GM19372 (cell line): ENCODE measurements around the gene HYAL1.

ENCODE experiments used
- ATAC-seq: cut with Tn5 transposase; IDR thresholded peaks from one replicate; pipeline ENCODE4 v1.9.1; 2021; ENCODE audit warnings: mild to moderate bottlenecking, low read depth, moderate library complexity; ENCODE audit not compliant: unreplicated experiment

The HYAL1 gene

GRCh38 chr3:50303013-50303815 is at the start of gene HYAL1:
Gene HYAL1 (minus strand): TSS chr3:50303574. CDS start chr3:50302956, 618 bp downstream.
- no peak for ATAC-seq

- ATAC-seq, result no peak
Measured at GRCh38 chr3:50352781-50353180, 49.4 kb upstream of the HYAL1 start.

DNA sequence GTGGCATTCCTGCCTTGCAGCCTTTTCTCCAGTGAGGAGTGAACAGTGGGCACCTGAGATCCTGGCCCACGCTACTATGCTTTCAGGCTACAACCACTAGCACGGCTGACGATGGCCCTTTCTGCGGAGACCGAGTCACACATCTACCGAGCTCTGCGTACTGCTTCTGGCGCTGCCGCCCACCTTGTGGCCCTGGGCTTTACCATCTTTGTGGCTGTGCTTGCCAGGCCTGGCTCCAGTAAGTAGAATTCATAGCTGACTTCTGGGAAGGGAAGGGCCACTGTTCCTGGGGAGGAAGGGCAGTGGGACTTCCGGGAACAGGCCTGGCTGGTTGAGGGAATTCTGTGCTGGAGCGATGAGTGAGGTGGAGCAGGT is 47.9 kb upstream of the HYAL1 start:
- no peak for ATAC-seq

DNA sequence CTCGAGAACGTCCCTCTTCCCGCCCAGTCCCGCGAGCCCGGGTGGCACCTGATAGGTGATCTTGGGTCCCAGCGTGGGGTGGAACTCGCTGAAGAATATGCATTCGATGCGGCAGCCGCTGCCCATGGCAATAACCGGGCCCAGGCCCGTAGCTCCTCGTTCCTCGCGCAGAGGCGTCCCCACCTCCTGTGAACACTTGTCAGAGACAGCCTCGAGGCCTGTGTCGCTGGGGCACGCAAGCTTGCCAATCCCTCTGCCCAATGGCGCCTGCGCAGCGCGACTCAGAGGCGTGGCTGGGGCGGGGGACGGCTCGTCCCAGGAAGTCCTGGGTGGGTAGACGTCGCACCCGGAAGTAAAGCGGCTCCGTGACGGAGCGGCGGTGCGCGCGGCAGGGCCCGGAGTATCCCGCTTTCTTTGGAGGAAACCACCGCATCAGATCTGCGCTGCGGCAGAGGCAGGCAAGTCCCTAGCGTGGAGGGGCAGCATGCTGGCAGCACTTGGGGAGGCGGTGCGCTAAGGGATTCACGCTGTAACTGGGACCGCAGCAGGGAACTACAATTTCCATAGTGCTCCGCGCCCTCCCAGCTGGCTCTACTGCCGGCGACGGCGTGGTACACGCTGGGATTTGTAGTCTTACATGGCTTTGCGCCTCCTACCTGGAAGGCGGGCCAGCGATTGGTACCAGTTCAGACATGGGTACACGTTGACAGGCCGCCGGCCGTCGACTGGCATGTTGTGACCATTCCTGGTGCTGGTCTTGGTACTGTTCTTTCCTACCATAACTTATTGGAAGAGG is 47.4 kb upstream of the HYAL1 start, which contains the start of the genes CYB561D2 and NPRL2:
Gene CYB561D2, plus strand, starts transcription at position 336 of the 796 bp plus-strand sequence. CDS start 572 bp downstream, outside the sequence.
Gene NPRL2, minus strand, starts transcription at position 249 of the 796 bp plus-strand sequence. Its CDS starts 123 bp downstream, at position 126.
- peak; percentile 84 for ATAC-seq

- ATAC-seq, result no peak
Measured at GRCh38 chr3:50350213-50350526, 46.8 kb upstream of the HYAL1 start.

DNA sequence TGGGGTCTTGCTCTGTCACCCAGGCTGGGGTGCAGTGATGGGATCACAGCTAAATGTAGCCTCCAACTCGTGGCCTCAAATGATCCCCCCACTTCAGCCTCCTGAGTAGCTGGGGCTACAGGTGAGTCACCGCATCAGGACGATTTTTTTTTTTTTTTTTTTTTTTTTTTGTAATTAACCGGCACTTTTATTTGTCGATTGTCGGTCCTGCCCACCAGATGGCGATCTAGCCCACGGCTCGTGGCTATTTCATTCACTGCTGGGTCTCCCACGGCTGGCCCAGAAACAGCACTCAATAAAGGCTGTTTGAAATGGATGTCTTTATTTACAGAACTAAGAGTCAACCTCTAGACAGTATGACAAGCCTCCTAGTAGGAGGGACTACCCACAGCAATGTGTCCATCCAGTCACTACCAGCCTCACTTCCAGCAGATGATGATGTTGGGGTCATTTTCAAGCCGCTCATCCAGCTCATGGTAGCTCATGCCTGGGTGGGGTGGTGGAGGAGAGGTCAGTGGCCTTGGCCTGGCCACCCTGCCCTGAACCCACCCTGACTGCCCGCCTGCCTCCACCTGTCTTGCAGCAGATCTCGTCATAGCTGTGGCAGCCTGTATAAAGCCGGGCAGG is 43.9 kb upstream of the HYAL1 start:
- no peak for ATAC-seq

GRCh38 chr3:50345586-50346234 is 42.3 kb upstream of the HYAL1 start, which contains the start of gene ZMYND10:
Gene ZMYND10 (minus strand): TSS chr3:50345732. CDS start chr3:50345579, 153 bp downstream.
- ATAC-seq, result no peak

- ATAC-seq, result no peak
Measured at GRCh38 chr3:50345008-50345407, 41.6 kb upstream of the HYAL1 start.

GRCh38 chr3:50342813-50343633 is 39.6 kb upstream of the HYAL1 start:
- no peak for ATAC-seq

- no peak for ATAC-seq
Measured at GRCh38 chr3:50341996-50342650, 38.7 kb upstream of the HYAL1 start.

DNA sequence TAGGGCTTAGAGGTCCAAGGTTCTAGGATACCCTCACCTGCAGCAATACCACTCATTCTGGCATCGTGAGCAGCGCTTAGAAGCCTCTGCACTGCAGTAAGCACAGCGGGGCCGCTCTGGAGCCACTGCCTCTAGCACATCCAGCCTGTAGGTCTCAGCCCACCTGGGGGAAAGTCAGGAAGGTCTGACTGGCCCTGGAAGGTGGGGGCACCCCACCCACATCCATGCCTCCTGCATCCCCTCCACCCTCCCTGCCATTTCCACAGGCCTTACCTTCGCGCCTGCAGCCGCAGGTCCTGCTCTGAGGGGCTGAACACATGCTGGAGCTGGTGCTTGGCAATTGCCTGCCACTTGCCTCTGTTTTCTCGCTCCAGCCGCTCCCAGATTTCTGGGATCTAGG is 38.2 kb upstream of the HYAL1 start:
- ATAC-seq, result no peak

GRCh38 chr3:50340448-50341329 is 37.3 kb upstream of the HYAL1 start, which contains the start of gene RASSF1:
Gene RASSF1 (minus strand): TSS chr3:50340836. CDS start chr3:50340805, 31 bp downstream.
- ATAC-seq, result no peak

GRCh38 chr3:50340147-50340447 is 36.7 kb upstream of the HYAL1 start:
- ATAC-seq, result no peak

- ATAC-seq, result no peak
Measured at GRCh38 chr3:50339485-50340146, 36.2 kb upstream of the HYAL1 start.

GRCh38 chr3:50338965-50339364 is 35.6 kb upstream of the HYAL1 start:
- no peak for ATAC-seq

- peak; percentile 67 for ATAC-seq
Measured at GRCh38 chr3:50337175-50337861, 33.9 kb upstream of the HYAL1 start.
